MCF 10A (cell line): ENCODE data around the gene RIPOR1. TPM values are rescaled to one million over a fixed set of nuclear protein-coding genes. Genes with fewer than 3 reads are reported as not detected.
A peak's percentile ranks its signal among the peaks of the same experiment; 100 is the strongest.

Experiments used
- BruUV-seq: library from RNA; stranded (reverse); fragments of 400-500 nt; replicated peaks from 2 replicates; lab custom pipeline; 2021; lab: Mats Ljungman, UMichigan
- CTCF ChIA-PET: fragments of 300-600 bp; sonication (Branson Sonifier 250); formaldehyde crosslinking; extraction: SDS; loops from one replicate; lab custom pipeline; 2021; ENCODE audit warnings: antibody characterized with exemption, inconsistent platforms; lab: Yijun Ruan, JAX
- POLR2A ChIA-PET: fragments of 300-600, 350-650 bp; sonication (Branson Sonifier 250); formaldehyde crosslinking; extraction: SDS; loops from one replicate; lab custom pipeline; 2020; ENCODE audit warnings: antibody characterized with exemption, inconsistent platforms; lab: Yijun Ruan, JAX
- DNase-seq: peaks from one replicate; pipeline ENCODE4 v3.0.0-alpha.2; 2018; ENCODE audit not compliant: unreplicated experiment
- H3K27ac Mint-ChIP-seq: one replicate; pipeline ENCODE4 v1.8.0; 2022; ENCODE audit warnings: mild to moderate bottlenecking, low read depth, mixed read lengths; ENCODE audit not compliant: unreplicated experiment
- H3K27me3 Mint-ChIP-seq: one replicate; pipeline ENCODE4 v1.8.0; 2022; ENCODE audit warnings: mixed read lengths; ENCODE audit not compliant: insufficient read depth, unreplicated experiment
- H3K36me3 Mint-ChIP-seq: one replicate; pipeline ENCODE4 v1.8.0; 2022; ENCODE audit warnings: mild to moderate bottlenecking, moderate library complexity, mixed read lengths; ENCODE audit not compliant: insufficient read depth, unreplicated experiment
- H3K4me1 Mint-ChIP-seq: one replicate; pipeline ENCODE4 v1.8.0; 2022; ENCODE audit warnings: mixed read lengths; ENCODE audit not compliant: insufficient read depth, unreplicated experiment
- H3K4me3 Mint-ChIP-seq: one replicate; pipeline ENCODE4 v1.8.0; 2022; ENCODE audit warnings: mild to moderate bottlenecking, moderate library complexity, mixed read lengths; ENCODE audit not compliant: unreplicated experiment
- H3K9me3 Mint-ChIP-seq: one replicate; pipeline ENCODE4 v1.8.0; 2022; ENCODE audit warnings: mixed read lengths; ENCODE audit not compliant: unreplicated experiment
- CTCF ChIP-seq: fragments of 200-600 bp; IDR thresholded peaks from one replicate; pipeline ENCODE4 v1.8.0; 2022; ENCODE audit warnings: antibody characterized with exemption, mild to moderate bottlenecking; ENCODE audit not compliant: unreplicated experiment
- intact Hi-C: fragments of 100-400 bp; cut with micrococcal nuclease; formaldehyde crosslinking; loops from 2 replicates; pipeline ENCODE4 v1.14.1; 2022
- total RNA-seq: library from RNA; stranded (reverse); gene quantifications from 2 replicates; pipeline ENCODE4 v1.2.3, GENCODE V29; 2022

The RIPOR1 gene
- total RNA-seq, 1 experiment from 2014 or later: 43.2 TPM

GRCh38 chr16:67544844-67545664, 16.4 kb downstream of the RIPOR1 start:
- ChIA-PET CTCF (interaction anchor here (0.5 to 6.1 kb wide), 11 partner anchors 11 to 244 kb away, joined by 3 to 60 read pairs (median 7); partner anchors contain the start of genes CARMIL2, CTCF and RIPOR1), POLR2A (interaction anchor here (0.8 to 2.7 kb wide), 8 partner anchors 10 to 233 kb away, joined by 3 to 15 read pairs (median 6); partner anchors contain the start of gene RIPOR1)
- Mint-ChIP-seq H3K36me3 (peaks cover 16% of the 10 kb centered on the region), H3K4me1 (peaks cover 45% of the 10 kb centered on the region), H3K27ac (peak overlapping the region; percentile 54), H3K4me3 (no peak overlapping the region), H3K27me3 (no peaks in the 10 kb centered on the region), H3K9me3 (no peaks in the 10 kb centered on the region)
- TF ChIP-seq CTCF: no peak
- intact Hi-C loops: no loop called here
- no TSS peak for BruUV-seq
- no peak for DNase-seq

DNA sequence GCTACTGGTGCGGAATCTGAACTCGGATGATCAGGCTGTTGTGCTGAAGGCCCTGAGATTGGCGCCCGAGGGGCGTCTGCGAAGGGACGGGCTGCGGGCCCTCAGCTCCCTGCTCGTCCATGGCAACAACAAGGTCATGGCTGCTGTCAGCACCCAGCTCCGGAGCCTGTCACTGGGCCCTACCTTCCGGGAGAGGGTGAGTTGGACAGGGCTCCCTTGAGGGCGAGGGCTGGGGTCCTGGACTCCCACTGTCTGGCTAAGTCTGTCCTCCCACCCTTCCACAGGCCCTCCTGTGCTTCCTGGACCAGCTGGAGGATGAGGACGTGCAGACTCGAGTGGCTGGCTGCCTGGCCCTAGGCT, 17.0 kb downstream of the RIPOR1 start:
- peaks cover 47% of the 10 kb centered on the region for H3K4me1 Mint-ChIP-seq
- no peak overlapping the region for H3K27ac Mint-ChIP-seq
- H3K4me3 Mint-ChIP-seq: no peak overlapping the region
- ChIA-PET CTCF (interaction anchor here (0.6 to 6.1 kb wide), 6 partner anchors 14 to 135 kb away, joined by 3 to 60 read pairs (median 29); partner anchors contain the start of genes CARMIL2, CTCF and RIPOR1), POLR2A (interaction anchor here (1.2 to 2.7 kb wide), 4 partner anchors 9 to 16 kb away, joined by 3 to 15 read pairs (median 10); partner anchors contain the start of gene RIPOR1)
- H3K36me3 Mint-ChIP-seq: peaks cover 11% of the 10 kb centered on the region
- no TSS peak for BruUV-seq
- TF ChIP-seq CTCF: no peak
- H3K27me3 Mint-ChIP-seq: no peaks in the 10 kb centered on the region
- intact Hi-C loops: no loop called here
- DNase-seq: no peak
- no peaks in the 10 kb centered on the region for H3K9me3 Mint-ChIP-seq

GRCh38 chr16:67546091-67546501, 17.5 kb downstream of the RIPOR1 start:
- Mint-ChIP-seq H3K9me3 (no peaks in the 10 kb centered on the region), H3K4me1 (peaks cover 42% of the 10 kb centered on the region), H3K27me3 (no peaks in the 10 kb centered on the region), H3K27ac (no peak overlapping the region), H3K36me3 (peaks cover 6% of the 10 kb centered on the region), H3K4me3 (no peak overlapping the region)
- no peak for TF ChIP-seq CTCF
- ChIA-PET POLR2A (interaction anchor here (1.0 to 2.5 kb wide), 5 partner anchors 12 to 24 kb away, joined by 3 to 15 read pairs (median 7); no protein-coding TSS in a partner anchor), CTCF (interaction anchor here (0.9 to 6.1 kb wide), 12 partner anchors 12 to 156 kb away, joined by 3 to 60 read pairs (median 6); partner anchors contain the start of genes C16orf86, CARMIL2, CTCF and ENKD1)
- TSS peak; percentile 55 for BruUV-seq
- intact Hi-C loops: no loop called here
- DNase-seq: no peak
